RWPE1 (cell line): Measurements from ENCODE around the gene TMEM63C.
"Not testable (repeated sequence)": the region's sequence is repeated elsewhere in the genome, so short reads cannot be mapped to it uniquely, and the experiment has no call there.

ENCODE experiments used
- CTCF ChIA-PET: fragments of 350-600 bp; sonication (Branson Sonifier 250); formaldehyde crosslinking; extraction: SDS; loops from one replicate; lab custom pipeline; 2021; lab: Yijun Ruan, JAX
- POLR2A ChIA-PET: fragments of 400-600 bp; formaldehyde crosslinking; extraction: SDS; loops from one replicate; lab custom pipeline; 2020; ENCODE audit warnings: antibody characterized with exemption; ENCODE audit not compliant: low non-redundant PET; lab: Yijun Ruan, JAX
- DNase-seq: peaks from one replicate; pipeline ENCODE4 v3.0.0; 2012; ENCODE audit warnings: low spot score
- H3K27ac ChIP-seq: fragments of 450-650 bp; 2 replicates; pipeline ENCODE4 v1.5.1; 2017
- CTCF ChIP-seq: fragments of 450-650 bp; conservative IDR thresholded peaks from 2 replicates; pipeline ENCODE4 v1.5.1; 2017; ENCODE audit warnings: low read depth, mild to moderate bottlenecking

The TMEM63C gene

GRCh38 chr14:77276959-77277358, 95.4 kb downstream of the TMEM63C start:
- POLR2A ChIA-PET: interaction anchor here (0.6 kb wide), 1 partner anchor 176 kb away, joined by 4 read pairs; no protein-coding TSS in a partner anchor
- no peak overlapping the region for H3K27ac ChIP-seq
- no peak for DNase-seq
- CTCF ChIA-PET: interaction anchor here (0.6 kb wide), 1 partner anchor 52 kb away, joined by 9 read pairs; no protein-coding TSS in a partner anchor
- TF ChIP-seq CTCF: no peak

- no peak for DNase-seq
- CTCF ChIA-PET: no interaction called here
- H3K27ac ChIP-seq: no peak overlapping the region
- no peak for TF ChIP-seq CTCF
- POLR2A ChIA-PET: no interaction called here
These were observed 97.0 kb downstream of the TMEM63C start for GRCh38 chr14:77278461-77279230.

GRCh38 chr14:77279719-77280118, 98.1 kb downstream of the TMEM63C start:
- CTCF ChIA-PET: no interaction called here
- POLR2A ChIA-PET: no interaction called here
- no peak for DNase-seq
- H3K27ac ChIP-seq: no peak overlapping the region
- TF ChIP-seq CTCF: no peak

GRCh38 chr14:77280921-77281320, 99.3 kb downstream of the TMEM63C start:
- CTCF ChIA-PET, DNase-seq, POLR2A ChIA-PET, H3K27ac ChIP-seq: not testable (repeated sequence)

- TF ChIP-seq CTCF: no peak
- POLR2A ChIA-PET: no interaction called here
- CTCF ChIA-PET: no interaction called here
These were observed 100.3 kb downstream of the TMEM63C start for GRCh38 chr14:77281852-77282410.

GRCh38 chr14:77284066-77284465, 102.5 kb downstream of the TMEM63C start:
- ChIA-PET CTCF (interaction anchor here (0.5 kb wide), 1 partner anchor 745 kb away, joined by 9 read pairs; no protein-coding TSS in a partner anchor), POLR2A (no interaction called here)
- TF ChIP-seq CTCF: no peak
- DNase-seq: no peak
- no peak overlapping the region for H3K27ac ChIP-seq

More at GRCh38 chr14:77281852-77282410, 100.3 kb downstream of the TMEM63C start:
- DNase-seq: no peak
- H3K27ac ChIP-seq: no peak overlapping the region

GRCh38 chr14:77284466-77284865, 102.9 kb downstream of the TMEM63C start:
- ChIA-PET POLR2A (no interaction called here), CTCF (no interaction called here)
- no peak for DNase-seq
- no peak for TF ChIP-seq CTCF
- no peak overlapping the region for H3K27ac ChIP-seq
